Activated CD8-positive, alpha-beta memory T cell treated with anti-CD3 and anti-CD28 coated beads for 4 hours (primary cell): ENCODE results near the gene PDZD4.

ENCODE experiments used
- DNase-seq, 2 donors: peaks; one replicate each; pipeline ENCODE4 v3.0.0-alpha.2; 2020; ENCODE audit warnings: low read depth in 2 of 2

The PDZD4 gene

GRCh38 chrX:153772316-153773217, 57.8 kb downstream of the PDZD4 start:
- DNase-seq: no peak

- no peak for DNase-seq
These were observed 58.7 kb downstream of the PDZD4 start for GRCh38 chrX:153771415-153772315.

- DNase-seq: no peak
These were observed 59.5 kb downstream of the PDZD4 start for GRCh38 chrX:153770601-153771414.

GRCh38 chrX:153769865-153770600, 60.3 kb downstream of the PDZD4 start:
- no peak for DNase-seq

GRCh38 chrX:153769158-153769864, 61.0 kb downstream of the PDZD4 start:
- no peak for DNase-seq

- DNase-seq: no peak
These were observed 61.8 kb downstream of the PDZD4 start for GRCh38 chrX:153768311-153769157.

GRCh38 chrX:153767674-153768055, 62.7 kb downstream of the PDZD4 start:
- DNase-seq: no peak

GRCh38 chrX:153766871-153767673, 63.3 kb downstream of the PDZD4 start:
- no peak for DNase-seq

GRCh38 chrX:153766098-153766817, 64.1 kb downstream of the PDZD4 start:
- peak; percentile 31 to 39 for DNase-seq

GRCh38 chrX:153765138-153766079, 64.9 kb downstream of the PDZD4 start:
- no peak for DNase-seq

- no peak for DNase-seq
These were observed 65.6 kb downstream of the PDZD4 start for GRCh38 chrX:153764786-153765137.

GRCh38 chrX:153763989-153764755, 66.2 kb downstream of the PDZD4 start, which contains the start of gene PLXNB3:
Gene PLXNB3 (plus strand): TSS chrX:153764249. CDS start chrX:153765536, 1,287 bp downstream.
- DNase-seq: peak; percentile 43 to 53

- no peak for DNase-seq
These were observed 66.9 kb downstream of the PDZD4 start for GRCh38 chrX:153763298-153763932.

- no peak for DNase-seq
These were observed 67.6 kb downstream of the PDZD4 start for GRCh38 chrX:153762626-153763173.

GRCh38 chrX:153761863-153762262, 68.5 kb downstream of the PDZD4 start:
- no peak for DNase-seq
